ENCODE results near the gene CACNB3. TPM values are rescaled to one million over a fixed set of nuclear protein-coding genes. Genes with fewer than 3 reads are reported as not detected.

Gene CACNB3
- total and polyA plus RNA-seq, 2 of the 13 experiments (the other 11 are each of a cell fraction or from before 2014, with no cell fraction given), result 0.29 to 0.54 TPM

DNA sequence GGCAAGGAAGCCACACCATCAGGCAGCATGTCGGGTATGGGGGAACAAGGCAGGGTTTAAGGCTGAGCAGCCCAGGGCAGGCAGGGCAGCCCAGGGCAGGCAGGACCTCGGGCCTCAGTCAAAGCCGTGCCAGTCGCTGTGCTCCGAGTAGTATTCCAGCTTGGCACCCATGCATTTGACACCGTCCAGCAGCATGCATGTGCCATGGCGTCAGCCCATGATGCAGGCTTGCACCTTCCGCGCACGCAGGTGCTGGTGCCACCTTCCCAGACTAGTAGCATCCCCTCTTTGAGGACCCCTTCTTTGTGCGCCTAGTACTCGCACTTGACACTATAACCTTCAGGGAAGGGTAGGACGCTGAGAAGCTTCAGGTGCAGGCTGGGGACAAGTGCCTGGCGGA lies 17.8 kb upstream of the CACNB3 start:
- no peak overlapping the region for H3K9ac ChIP-seq (ENCODE audit: insufficient read depth, low read depth, low read length)

DNA sequence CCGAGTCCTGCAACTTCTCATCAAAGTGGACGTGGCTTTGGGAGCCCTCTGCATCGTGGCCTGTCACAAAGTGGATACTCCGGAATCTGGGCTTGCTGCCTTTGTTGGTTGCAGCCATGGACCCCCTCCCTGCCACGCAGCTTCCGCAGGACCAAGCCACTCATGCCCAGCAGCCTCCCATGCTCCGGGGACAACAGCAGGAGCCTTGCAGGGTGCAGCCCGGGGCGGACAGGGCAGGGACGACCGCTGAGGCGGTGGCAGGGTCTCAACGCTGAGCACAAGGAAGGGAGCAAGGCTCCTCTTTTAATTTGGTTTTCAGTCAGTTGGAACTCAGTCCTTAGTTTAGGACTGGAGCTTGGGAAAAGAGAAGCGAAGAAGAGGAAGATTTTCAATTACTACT lies 17.3 kb upstream of the CACNB3 start:
- no TSS peak for BruUV-seq (replicated peaks)
- ChIA-PET POLR2A (no interaction called here), CTCF (ENCODE audit: low intra/inter-chr PET ratio, low total read pairs) (no interaction called here)
- Histone ChIP-seq H3K9me3 (ENCODE audit: low read length) (no peaks in the 10 kb centered on the region), H3K9ac (ENCODE audit: insufficient read depth, low read depth, low read length) (no peak overlapping the region), H3K4me3 (replicated peaks in 1 of 3; ENCODE audit: insufficient read depth in 1 of 3, low read depth in 2 of 3, low read length in 3 of 3) (no peak overlapping the region), H4K20me1 (ENCODE audit: insufficient read depth, low read length) (no peaks in the 10 kb centered on the region), H3K4me2 (ENCODE audit: low read depth, low read length) (no peak overlapping the region), H3K79me2 (ENCODE audit: insufficient read depth, low read length) (no peaks in the 10 kb centered on the region), H3K4me1 (ENCODE audit: insufficient read depth, low read length) (peaks cover 15% of the 10 kb centered on the region), H2AFZ (ENCODE audit: low read length) (no peak overlapping the region), H3K27ac (ENCODE audit: extremely low read length, insufficient read depth, low read length) (no peak overlapping the region), H3K27me3 (ENCODE audit: control insufficient read depth in 1 of 2, insufficient read depth in 2 of 2, low read length in 2 of 2) (peaks cover 2 to 9% of the 10 kb centered on the region in 2 experiments; a peak in 2 of 5 replicates), H3K36me3 (replicated peaks in 1 of 2; ENCODE audit: control insufficient read depth in 1 of 2, insufficient read depth in 2 of 2, low read length in 2 of 2) (no peaks in the 10 kb centered on the region)
- ATAC-seq (peak; percentile 29; the same call in 2 of the 3 replicates), DNase-seq (ENCODE audit: low spot score) (no peak), FAIRE-seq (no peak)
- 49% methylated on average over 12 of the region's 14 CpGs for WGBS (ENCODE audit: low lambda C conversion rate)
- intact Hi-C loops (cut with micrococcal nuclease; ENCODE audit: unreplicated experiment) (no loop called here), in situ Hi-C loops (cut with HindIII; ENCODE audit: extremely low pct_ligation_motif_present, low pct_unique_long_range_greater_than_20kb) (no loop called here)
- TF ChIP-seq SIN3B (IDR thresholded peaks at IDR 0.05; ENCODE audit: low read length), result no peak
- TF ChIP-seq TEAD3 (CRISPR knock-in tag; optimal IDR thresholded peaks at IDR 0.05; ENCODE audit: borderline replicate concordance), result no peak
- no peak for TF ChIP-seq ZNF260 (CRISPR knock-in tag; IDR thresholded peaks at IDR 0.05; ENCODE audit: borderline replicate concordance, low read depth)
- TF ChIP-seq HCFC1 (IDR thresholded peaks at IDR 0.05; ENCODE audit: low read depth, low read length), result no peak
- no peak for TF ChIP-seq ZNF136 (CRISPR knock-in tag; IDR thresholded peaks at IDR 0.05; ENCODE audit: low read depth)
- no peak for TF ChIP-seq ZNF883 (CRISPR knock-in tag; IDR thresholded peaks at IDR 0.05; ENCODE audit: not compliant biosample characterization)
- TF ChIP-seq, protein P1, sequence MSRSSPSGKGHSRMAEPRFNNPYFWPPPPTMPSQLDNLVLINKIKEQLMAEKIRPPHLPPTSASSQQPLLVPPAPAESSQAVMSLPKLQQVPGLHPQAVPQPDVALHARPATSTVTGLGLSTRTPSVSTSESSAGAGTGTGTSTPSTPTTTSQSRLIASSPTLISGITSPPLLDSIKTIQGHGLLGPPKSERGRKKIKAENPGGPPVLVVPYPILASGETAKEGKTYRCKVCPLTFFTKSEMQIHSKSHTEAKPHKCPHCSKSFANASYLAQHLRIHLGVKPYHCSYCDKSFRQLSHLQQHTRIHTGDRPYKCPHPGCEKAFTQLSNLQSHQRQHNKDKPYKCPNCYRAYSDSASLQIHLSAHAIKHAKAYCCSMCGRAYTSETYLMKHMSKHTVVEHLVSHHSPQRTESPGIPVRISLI (CRISPR knock-in tag; IDR thresholded peaks at IDR 0.05; ENCODE audit: borderline replicate concordance), result no peak
- TF ChIP-seq, protein P2, sequence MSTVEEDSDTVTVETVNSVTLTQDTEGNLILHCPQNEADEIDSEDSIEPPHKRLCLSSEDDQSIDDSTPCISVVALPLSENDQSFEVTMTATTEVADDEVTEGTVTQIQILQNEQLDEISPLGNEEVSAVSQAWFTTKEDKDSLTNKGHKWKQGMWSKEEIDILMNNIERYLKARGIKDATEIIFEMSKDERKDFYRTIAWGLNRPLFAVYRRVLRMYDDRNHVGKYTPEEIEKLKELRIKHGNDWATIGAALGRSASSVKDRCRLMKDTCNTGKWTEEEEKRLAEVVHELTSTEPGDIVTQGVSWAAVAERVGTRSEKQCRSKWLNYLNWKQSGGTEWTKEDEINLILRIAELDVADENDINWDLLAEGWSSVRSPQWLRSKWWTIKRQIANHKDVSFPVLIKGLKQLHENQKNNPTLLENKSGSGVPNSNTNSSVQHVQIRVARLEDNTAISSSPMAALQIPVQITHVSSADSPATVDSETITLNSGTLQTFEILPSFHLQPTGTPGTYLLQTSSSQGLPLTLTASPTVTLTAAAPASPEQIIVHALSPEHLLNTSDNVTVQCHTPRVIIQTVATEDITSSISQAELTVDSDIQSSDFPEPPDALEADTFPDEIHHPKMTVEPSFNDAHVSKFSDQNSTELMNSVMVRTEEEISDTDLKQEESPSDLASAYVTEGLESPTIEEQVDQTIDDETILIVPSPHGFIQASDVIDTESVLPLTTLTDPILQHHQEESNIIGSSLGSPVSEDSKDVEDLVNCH (CRISPR knock-in tag; IDR thresholded peaks at IDR 0.05), result no peak

More for the DNA sequence above, 17.8 kb upstream of the CACNB3 start:
- POLR2A ChIA-PET, result no interaction called here
- Histone ChIP-seq H3K27me3 (ENCODE audit: control insufficient read depth in 1 of 2, insufficient read depth in 2 of 2, low read length in 2 of 2) (peaks cover 2 to 9% of the 10 kb centered on the region in 2 experiments; a peak in 2 of 5 replicates), H3K79me2 (ENCODE audit: insufficient read depth, low read length) (no peaks in the 10 kb centered on the region), H3K36me3 (replicated peaks in 1 of 2; ENCODE audit: control insufficient read depth in 1 of 2, insufficient read depth in 2 of 2, low read length in 2 of 2) (no peaks in the 10 kb centered on the region), H3K4me2 (ENCODE audit: low read depth, low read length) (no peak overlapping the region), H4K20me1 (ENCODE audit: insufficient read depth, low read length) (no peaks in the 10 kb centered on the region), H3K4me3 (replicated peaks in 1 of 3; ENCODE audit: insufficient read depth in 1 of 3, low read depth in 2 of 3, low read length in 3 of 3) (no peak overlapping the region), H3K27ac (ENCODE audit: extremely low read length, insufficient read depth, low read length) (no peak overlapping the region), H2AFZ (ENCODE audit: low read length) (no peak overlapping the region), H3K9me3 (ENCODE audit: low read length) (no peaks in the 10 kb centered on the region), H3K4me1 (ENCODE audit: insufficient read depth, low read length) (peaks cover 17% of the 10 kb centered on the region)
- in situ Hi-C loops (cut with HindIII; ENCODE audit: extremely low pct_ligation_motif_present, low pct_unique_long_range_greater_than_20kb) (no loop called here), intact Hi-C loops (cut with micrococcal nuclease; ENCODE audit: unreplicated experiment) (no loop called here)
- 70% methylated on average over 10 of the region's 14 CpGs for WGBS (ENCODE audit: low lambda C conversion rate)
- TF ChIP-seq ZNF367 (CRISPR knock-in tag; IDR thresholded peaks at IDR 0.05; ENCODE audit: borderline replicate concordance) (no peak), ESRRA (CRISPR knock-in tag; IDR thresholded peaks at IDR 0.05; ENCODE audit: low read depth) (no peak), ZNF235 (CRISPR knock-in tag; IDR thresholded peaks at IDR 0.05; ENCODE audit: borderline replicate concordance) (no peak), ZNF136 (CRISPR knock-in tag; IDR thresholded peaks at IDR 0.05; ENCODE audit: low read depth) (no peak), EEA1 (CRISPR knock-in tag; IDR thresholded peaks at IDR 0.05; ENCODE audit: borderline replicate concordance) (no peak)
- TF ChIP-seq, protein P3, sequence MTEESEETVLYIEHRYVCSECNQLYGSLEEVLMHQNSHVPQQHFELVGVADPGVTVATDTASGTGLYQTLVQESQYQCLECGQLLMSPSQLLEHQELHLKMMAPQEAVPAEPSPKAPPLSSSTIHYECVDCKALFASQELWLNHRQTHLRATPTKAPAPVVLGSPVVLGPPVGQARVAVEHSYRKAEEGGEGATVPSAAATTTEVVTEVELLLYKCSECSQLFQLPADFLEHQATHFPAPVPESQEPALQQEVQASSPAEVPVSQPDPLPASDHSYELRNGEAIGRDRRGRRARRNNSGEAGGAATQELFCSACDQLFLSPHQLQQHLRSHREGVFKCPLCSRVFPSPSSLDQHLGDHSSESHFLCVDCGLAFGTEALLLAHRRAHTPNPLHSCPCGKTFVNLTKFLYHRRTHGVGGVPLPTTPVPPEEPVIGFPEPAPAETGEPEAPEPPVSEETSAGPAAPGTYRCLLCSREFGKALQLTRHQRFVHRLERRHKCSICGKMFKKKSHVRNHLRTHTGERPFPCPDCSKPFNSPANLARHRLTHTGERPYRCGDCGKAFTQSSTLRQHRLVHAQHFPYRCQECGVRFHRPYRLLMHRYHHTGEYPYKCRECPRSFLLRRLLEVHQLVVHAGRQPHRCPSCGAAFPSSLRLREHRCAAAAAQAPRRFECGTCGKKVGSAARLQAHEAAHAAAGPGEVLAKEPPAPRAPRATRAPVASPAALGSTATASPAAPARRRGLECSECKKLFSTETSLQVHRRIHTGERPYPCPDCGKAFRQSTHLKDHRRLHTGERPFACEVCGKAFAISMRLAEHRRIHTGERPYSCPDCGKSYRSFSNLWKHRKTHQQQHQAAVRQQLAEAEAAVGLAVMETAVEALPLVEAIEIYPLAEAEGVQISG (CRISPR knock-in tag; IDR thresholded peaks at IDR 0.05), result no peak
- BruUV-seq (replicated peaks), result no TSS peak
- ATAC-seq (peak; percentile 12; the same call in 1 of the 3 replicates), FAIRE-seq (no peak), DNase-seq (ENCODE audit: low spot score) (no peak)
- CTCF ChIA-PET (ENCODE audit: low intra/inter-chr PET ratio, low total read pairs), result no interaction called here
